ENCODE results near the gene CCER1. TPM values are rescaled to one million over a fixed set of nuclear protein-coding genes. Genes with fewer than 3 reads are reported as not detected.
A peak's percentile ranks its signal among the peaks of the same experiment; 100 is the strongest.

The CCER1 gene
- total RNA-seq, 1 donor from 2014 or later, result not detected

DNA sequence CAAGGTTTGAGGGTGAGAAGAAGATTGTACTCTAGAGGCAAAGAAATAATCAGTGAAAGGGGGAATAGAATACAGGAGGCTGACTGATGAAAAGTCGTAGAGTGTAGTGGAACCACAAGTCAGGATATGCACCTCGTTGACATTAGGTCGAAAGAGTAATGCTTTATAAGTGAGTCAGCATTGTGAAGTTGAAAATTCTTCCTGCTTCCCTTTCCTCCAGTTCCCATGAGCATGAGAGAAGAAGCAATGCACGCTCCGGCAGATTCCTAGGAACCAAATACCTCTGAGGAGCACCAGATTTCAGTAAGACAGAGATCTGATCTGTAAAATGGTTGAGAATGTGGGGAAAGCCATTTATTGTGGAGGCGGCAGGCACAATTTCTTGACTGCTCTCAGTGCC, 16.5 kb downstream of the CCER1 start:
- no peaks in the 10 kb centered on the region for H3K9me3 Mint-ChIP-seq (ENCODE audit: unreplicated experiment)
- no peak overlapping the region for H2AFZ ChIP-seq (ENCODE audit: low read depth, low read length)
- H3K4me1 Mint-ChIP-seq (ENCODE audit: low read depth, unreplicated experiment), result peaks cover 11% of the 10 kb centered on the region
- peak overlapping the region; percentile 12 for H3K4me2 ChIP-seq (ENCODE audit: low read length)
- DNase-seq (ENCODE audit: low read depth) (peak; percentile 78), FAIRE-seq (peak; percentile 83)
- peaks cover 9% of the 10 kb centered on the region for H3K4me1 ChIP-seq (ENCODE audit: insufficient read depth, low read length)
- no peak overlapping the region for H3K9ac ChIP-seq (ENCODE audit: low read length)
- no peak for TF ChIP-seq EZH2 (IDR thresholded peaks at IDR 0.05; ENCODE audit: insufficient read depth, low read length)
- TF ChIP-seq, protein P1, sequence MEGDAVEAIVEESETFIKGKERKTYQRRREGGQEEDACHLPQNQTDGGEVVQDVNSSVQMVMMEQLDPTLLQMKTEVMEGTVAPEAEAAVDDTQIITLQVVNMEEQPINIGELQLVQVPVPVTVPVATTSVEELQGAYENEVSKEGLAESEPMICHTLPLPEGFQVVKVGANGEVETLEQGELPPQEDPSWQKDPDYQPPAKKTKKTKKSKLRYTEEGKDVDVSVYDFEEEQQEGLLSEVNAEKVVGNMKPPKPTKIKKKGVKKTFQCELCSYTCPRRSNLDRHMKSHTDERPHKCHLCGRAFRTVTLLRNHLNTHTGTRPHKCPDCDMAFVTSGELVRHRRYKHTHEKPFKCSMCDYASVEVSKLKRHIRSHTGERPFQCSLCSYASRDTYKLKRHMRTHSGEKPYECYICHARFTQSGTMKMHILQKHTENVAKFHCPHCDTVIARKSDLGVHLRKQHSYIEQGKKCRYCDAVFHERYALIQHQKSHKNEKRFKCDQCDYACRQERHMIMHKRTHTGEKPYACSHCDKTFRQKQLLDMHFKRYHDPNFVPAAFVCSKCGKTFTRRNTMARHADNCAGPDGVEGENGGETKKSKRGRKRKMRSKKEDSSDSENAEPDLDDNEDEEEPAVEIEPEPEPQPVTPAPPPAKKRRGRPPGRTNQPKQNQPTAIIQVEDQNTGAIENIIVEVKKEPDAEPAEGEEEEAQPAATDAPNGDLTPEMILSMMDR (IDR thresholded peaks at IDR 0.05; ENCODE audit: insufficient read depth, low read depth, low read length), result no peak
- no peaks in the 10 kb centered on the region for H4K20me1 ChIP-seq (ENCODE audit: insufficient read depth, low read length)
- H3K9me3 ChIP-seq (ENCODE audit: insufficient read depth, low read depth, low read length), result no peaks in the 10 kb centered on the region
- H3K4me3 Mint-ChIP-seq (ENCODE audit: unreplicated experiment), result no peak overlapping the region
- no peak overlapping the region for H3K27ac ChIP-seq (ENCODE audit: low read depth, low read length)
- no peaks in the 10 kb centered on the region for H3K27me3 ChIP-seq (ENCODE audit: insufficient read depth, low read length)
- H3K79me2 ChIP-seq (ENCODE audit: insufficient read depth, low read length), result no peaks in the 10 kb centered on the region
- peak overlapping the region; percentile 16 for H3K27ac Mint-ChIP-seq (ENCODE audit: unreplicated experiment)
- no peaks in the 10 kb centered on the region for H3K36me3 ChIP-seq (ENCODE audit: insufficient read depth, low read length)
- no peaks in the 10 kb centered on the region for H3K27me3 Mint-ChIP-seq (ENCODE audit: low read depth, unreplicated experiment)
- no peaks in the 10 kb centered on the region for H3K36me3 Mint-ChIP-seq (ENCODE audit: low read depth, unreplicated experiment)
- no peak overlapping the region for H3K4me3 ChIP-seq (ENCODE audit: insufficient read depth, low read depth, low read length)

DNA sequence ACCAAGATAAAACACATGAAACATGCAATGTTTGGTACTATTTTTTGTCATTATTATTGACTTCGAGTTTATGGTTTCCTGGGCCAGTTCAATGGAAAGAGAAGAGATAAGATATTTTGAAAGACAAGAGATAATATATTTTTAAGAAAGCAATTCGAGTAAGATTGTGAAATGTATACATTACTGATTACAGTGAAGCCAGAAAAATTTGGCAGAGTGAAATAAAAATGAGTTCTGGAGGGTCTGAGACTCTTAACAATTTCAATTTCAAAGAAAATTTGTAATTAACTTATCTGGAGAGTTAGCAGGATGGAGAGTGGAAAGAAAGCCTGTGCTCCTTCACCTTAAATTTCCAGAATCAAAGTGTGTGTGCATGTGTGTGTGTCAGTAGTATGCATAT, 17.3 kb downstream of the CCER1 start:
- Histone ChIP-seq H4K20me1 (ENCODE audit: insufficient read depth, low read length) (no peaks in the 10 kb centered on the region), H3K4me2 (ENCODE audit: low read length) (no peak overlapping the region), H3K4me1 (ENCODE audit: insufficient read depth, low read length) (peaks cover 9% of the 10 kb centered on the region), H3K27ac (ENCODE audit: low read depth, low read length) (no peak overlapping the region), H2AFZ (ENCODE audit: low read depth, low read length) (no peak overlapping the region), H3K4me3 (ENCODE audit: insufficient read depth, low read depth, low read length) (no peak overlapping the region), H3K27me3 (ENCODE audit: insufficient read depth, low read length) (no peaks in the 10 kb centered on the region), H3K79me2 (ENCODE audit: insufficient read depth, low read length) (no peaks in the 10 kb centered on the region), H3K9ac (ENCODE audit: low read length) (no peak overlapping the region), H3K9me3 (ENCODE audit: insufficient read depth, low read depth, low read length) (no peaks in the 10 kb centered on the region), H3K36me3 (ENCODE audit: insufficient read depth, low read length) (no peaks in the 10 kb centered on the region)
- FAIRE-seq (no peak), DNase-seq (ENCODE audit: low read depth) (no peak)
- Mint-ChIP-seq H3K27me3 (ENCODE audit: low read depth, unreplicated experiment) (no peaks in the 10 kb centered on the region), H3K36me3 (ENCODE audit: low read depth, unreplicated experiment) (no peaks in the 10 kb centered on the region), H3K4me3 (ENCODE audit: unreplicated experiment) (no peak overlapping the region), H3K27ac (ENCODE audit: unreplicated experiment) (no peak overlapping the region), H3K4me1 (ENCODE audit: low read depth, unreplicated experiment) (peaks cover 11% of the 10 kb centered on the region), H3K9me3 (ENCODE audit: unreplicated experiment) (no peaks in the 10 kb centered on the region)
- TF ChIP-seq EZH2 (IDR thresholded peaks at IDR 0.05; ENCODE audit: insufficient read depth, low read length), result no peak
- TF ChIP-seq, protein P1 (IDR thresholded peaks at IDR 0.05; ENCODE audit: insufficient read depth, low read depth, low read length), result no peak

DNA sequence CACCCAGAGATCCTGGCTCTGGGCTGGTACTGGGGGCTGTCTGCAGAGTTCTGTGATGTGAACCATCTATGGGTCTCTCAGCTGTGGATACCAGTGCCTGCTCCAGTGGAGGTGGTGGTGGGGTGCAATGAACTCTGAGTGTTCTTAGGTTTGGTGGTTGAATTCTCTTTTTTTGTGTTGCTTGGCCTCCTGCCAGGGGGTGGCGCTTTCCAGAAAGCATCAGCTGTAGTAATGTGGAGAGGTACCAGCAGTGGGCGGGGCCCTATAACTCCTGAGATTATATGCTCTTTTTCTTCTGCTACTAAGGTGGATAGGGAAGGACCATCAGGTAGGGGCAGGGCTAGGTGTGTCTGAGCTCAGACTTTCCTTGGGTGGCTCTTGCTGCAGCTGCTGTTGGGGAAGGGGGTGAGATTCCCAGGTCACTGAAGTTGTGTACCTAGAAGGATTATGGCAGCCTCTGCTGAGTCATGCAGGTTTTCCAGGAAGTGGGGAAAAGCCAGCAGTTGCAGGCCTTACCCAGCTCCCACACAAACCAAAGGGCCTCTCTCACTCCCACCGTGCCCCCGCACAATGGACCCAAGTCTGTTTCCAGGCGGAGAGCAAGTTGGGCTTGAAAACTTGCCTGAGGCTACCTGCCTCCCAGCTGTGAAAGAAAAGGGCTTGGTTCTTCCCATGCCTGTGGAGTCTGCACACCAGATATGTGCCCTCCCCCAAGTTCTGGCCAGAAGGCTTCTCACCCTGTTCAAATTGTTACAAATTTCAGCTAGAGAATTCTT, 18.6 kb downstream of the CCER1 start:
- Histone ChIP-seq H3K27ac (ENCODE audit: low read depth, low read length) (no peak overlapping the region), H3K79me2 (ENCODE audit: insufficient read depth, low read length) (no peaks in the 10 kb centered on the region), H3K4me2 (ENCODE audit: low read length) (no peak overlapping the region), H3K4me3 (ENCODE audit: insufficient read depth, low read depth, low read length) (no peak overlapping the region), H3K27me3 (ENCODE audit: insufficient read depth, low read length) (no peaks in the 10 kb centered on the region), H3K36me3 (ENCODE audit: insufficient read depth, low read length) (no peaks in the 10 kb centered on the region), H4K20me1 (ENCODE audit: insufficient read depth, low read length) (no peaks in the 10 kb centered on the region), H3K9ac (ENCODE audit: low read length) (no peak overlapping the region), H3K4me1 (ENCODE audit: insufficient read depth, low read length) (peaks cover 9% of the 10 kb centered on the region), H3K9me3 (ENCODE audit: insufficient read depth, low read depth, low read length) (no peaks in the 10 kb centered on the region), H2AFZ (ENCODE audit: low read depth, low read length) (no peak overlapping the region)
- Mint-ChIP-seq H3K27ac (ENCODE audit: unreplicated experiment) (no peak overlapping the region), H3K27me3 (ENCODE audit: low read depth, unreplicated experiment) (no peaks in the 10 kb centered on the region), H3K4me1 (ENCODE audit: low read depth, unreplicated experiment) (peaks cover 11% of the 10 kb centered on the region), H3K36me3 (ENCODE audit: low read depth, unreplicated experiment) (no peaks in the 10 kb centered on the region), H3K4me3 (ENCODE audit: unreplicated experiment) (no peak overlapping the region), H3K9me3 (ENCODE audit: unreplicated experiment) (peaks cover 3% of the 10 kb centered on the region)
- no peak for FAIRE-seq
- no peak for DNase-seq (ENCODE audit: low read depth)
- TF ChIP-seq, protein P1 (IDR thresholded peaks at IDR 0.05; ENCODE audit: insufficient read depth, low read depth, low read length), result no peak
- no peak for TF ChIP-seq EZH2 (IDR thresholded peaks at IDR 0.05; ENCODE audit: insufficient read depth, low read length)

Data from astrocyte (in vitro differentiated cells and primary cell).